ENCODE data around the gene NOC2L.
"Not testable (repeated sequence)": the region's sequence is repeated elsewhere in the genome, so short reads cannot be mapped to it uniquely, and the experiment has no call there.

Gene NOC2L

DNA sequence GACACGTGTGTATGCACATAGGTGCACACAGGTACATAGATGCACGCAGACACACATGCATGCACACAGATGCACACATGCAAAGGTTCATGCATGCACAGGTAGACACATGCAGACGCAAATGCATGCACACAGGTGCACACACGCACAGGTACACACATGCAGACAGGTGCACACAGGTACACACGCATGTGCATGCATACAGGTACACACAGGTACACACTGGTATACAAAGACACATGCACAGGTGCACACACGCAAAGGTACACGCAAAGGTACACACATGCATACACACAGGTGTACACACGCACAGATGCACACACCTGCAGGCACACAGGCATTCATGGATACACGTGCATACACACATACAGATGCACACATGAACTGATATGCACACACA, 8.8 kb downstream of the NOC2L start:
- Histone ChIP-seq H3K36me3 (replicated peaks; ENCODE audit: insufficient read depth, low read length) (peaks cover 7% of the 10 kb centered on the region), H3K4me3 (ENCODE audit: low read length) (no peak overlapping the region)
- TF ChIP-seq EZH2 (optimal IDR thresholded peaks at IDR 0.05; ENCODE audit: low read depth, low read length) (no peak), CTCF (IDR thresholded peaks at IDR 0.05; ENCODE audit: low read length) (no peak), EZH2phosphoT487 (IDR thresholded peaks at IDR 0.05; ENCODE audit: low read length) (no peak)

GRCh38 chr1:947958-948357, 11.1 kb downstream of the NOC2L start:
- H3K9me3 ChIP-seq (replicated peaks; ENCODE audit: insufficient read depth, low read length): no peaks in the 10 kb centered on the region
- no peak overlapping the region for H2AFZ ChIP-seq (ENCODE audit: low read length)
- H3K36me3 ChIP-seq (replicated peaks; ENCODE audit: insufficient read depth, low read length): peaks cover 3% of the 10 kb centered on the region; the same call in 1 of the 2 replicates
- TF ChIP-seq EZH2 (optimal IDR thresholded peaks at IDR 0.05; ENCODE audit: low read depth, low read length) (no peak), EZH2phosphoT487 (IDR thresholded peaks at IDR 0.05; ENCODE audit: low read length) (no peak), CTCF (IDR thresholded peaks at IDR 0.05; ENCODE audit: low read length) (no peak)
- H4K20me1 ChIP-seq (ENCODE audit: insufficient read depth, low read length): no peaks in the 10 kb centered on the region
- no peaks in the 10 kb centered on the region for H3K9me2 ChIP-seq (replicated peaks; ENCODE audit: insufficient read depth, low read length)
- H3F3A ChIP-seq (ENCODE audit: insufficient read depth, low read length): peaks cover 16% of the 10 kb centered on the region
- DNase-seq: no peak
- peaks cover 4% of the 10 kb centered on the region for H3K27me3 ChIP-seq (replicated peaks; ENCODE audit: insufficient read depth, low read length)
- no peak overlapping the region for H3K27ac ChIP-seq (ENCODE audit: low read length)
- H3K4me2 ChIP-seq (ENCODE audit: low read depth, low read length): no peak overlapping the region
- no peak overlapping the region for H3K4me3 ChIP-seq (ENCODE audit: low read length)
- no peaks in the 10 kb centered on the region for H3K79me2 ChIP-seq (ENCODE audit: low read length)
- H3K9ac ChIP-seq (ENCODE audit: low read length): no peak overlapping the region
- H3K4me1 ChIP-seq (ENCODE audit: low read length): peaks cover 23% of the 10 kb centered on the region

More for the DNA sequence above, 8.8 kb downstream of the NOC2L start:
- Histone ChIP-seq H3K9me3 (replicated peaks; ENCODE audit: insufficient read depth, low read length) (no peaks in the 10 kb centered on the region), H3K9ac (ENCODE audit: low read length) (no peak overlapping the region), H4K20me1 (ENCODE audit: insufficient read depth, low read length) (no peaks in the 10 kb centered on the region), H3K79me2 (ENCODE audit: low read length) (peaks cover 6% of the 10 kb centered on the region), H2AFZ (ENCODE audit: low read length) (no peak overlapping the region), H3K27me3 (replicated peaks; ENCODE audit: insufficient read depth, low read length) (no peaks in the 10 kb centered on the region), H3F3A (ENCODE audit: insufficient read depth, low read length) (no peaks in the 10 kb centered on the region), H3K4me2 (ENCODE audit: low read depth, low read length) (no peak overlapping the region), H3K9me2 (replicated peaks; ENCODE audit: insufficient read depth, low read length) (no peaks in the 10 kb centered on the region), H3K27ac (ENCODE audit: low read length) (no peak overlapping the region), H3K4me1 (ENCODE audit: low read length) (peaks cover 6% of the 10 kb centered on the region)
- no peak for DNase-seq

DNA sequence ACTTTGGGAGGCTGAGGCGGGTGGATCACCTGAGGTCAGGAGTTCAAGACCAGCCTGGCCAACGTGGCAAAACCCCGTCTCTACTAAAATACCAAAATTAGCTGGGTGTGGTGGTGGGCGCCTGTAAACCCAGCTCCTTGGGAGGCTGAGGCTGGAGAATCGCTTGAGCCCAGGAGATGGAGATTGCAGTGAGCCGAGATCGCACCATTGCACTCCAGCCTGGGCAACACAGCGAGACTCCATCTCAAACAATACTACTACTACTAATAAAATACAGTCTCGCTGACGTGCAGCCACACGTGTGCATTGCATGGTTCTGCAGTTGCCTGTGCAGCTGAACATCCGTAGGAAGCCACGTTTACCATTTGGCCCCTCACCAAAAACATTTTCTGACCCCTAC, 12.2 kb downstream of the NOC2L start:
- H3F3A ChIP-seq (ENCODE audit: insufficient read depth, low read length): peaks cover 16% of the 10 kb centered on the region
- H3K9me3 ChIP-seq (replicated peaks; ENCODE audit: insufficient read depth, low read length); DNase-seq; H3K36me3 ChIP-seq (replicated peaks; ENCODE audit: insufficient read depth, low read length); H3K4me2 ChIP-seq (ENCODE audit: low read depth, low read length); H3K27ac ChIP-seq (ENCODE audit: low read length); H3K79me2 ChIP-seq (ENCODE audit: low read length); H4K20me1 ChIP-seq (ENCODE audit: insufficient read depth, low read length); H3K9ac ChIP-seq (ENCODE audit: low read length); H2AFZ ChIP-seq (ENCODE audit: low read length); H3K4me3 ChIP-seq (ENCODE audit: low read length); H3K9me2 ChIP-seq (replicated peaks; ENCODE audit: insufficient read depth, low read length): not testable (repeated sequence)
- H3K4me1 ChIP-seq (ENCODE audit: low read length): peaks cover 23% of the 10 kb centered on the region
- H3K27me3 ChIP-seq (replicated peaks; ENCODE audit: insufficient read depth, low read length): peaks cover 16% of the 10 kb centered on the region

- Histone ChIP-seq H4K20me1 (ENCODE audit: insufficient read depth, low read length) (peaks cover 4% of the 10 kb centered on the region; the same call in 1 of the 2 replicates), H3K4me2 (ENCODE audit: low read depth, low read length) (peak overlapping the region; percentile 89; the same call in 1 of the 2 replicates), H3K9me2 (replicated peaks; ENCODE audit: insufficient read depth, low read length) (no peaks in the 10 kb centered on the region), H3K4me3 (ENCODE audit: low read length) (no peak overlapping the region), H3K79me2 (ENCODE audit: low read length) (no peaks in the 10 kb centered on the region), H3K9me3 (replicated peaks; ENCODE audit: insufficient read depth, low read length) (no peaks in the 10 kb centered on the region), H3K36me3 (replicated peaks; ENCODE audit: insufficient read depth, low read length) (peaks cover 3% of the 10 kb centered on the region; the same call in 1 of the 2 replicates), H3F3A (ENCODE audit: insufficient read depth, low read length) (peaks cover 16% of the 10 kb centered on the region), H3K4me1 (ENCODE audit: low read length) (peaks cover 28% of the 10 kb centered on the region), H3K9ac (ENCODE audit: low read length) (no peak overlapping the region), H2AFZ (ENCODE audit: low read length) (no peak overlapping the region), H3K27me3 (replicated peaks; ENCODE audit: insufficient read depth, low read length) (peaks cover 25% of the 10 kb centered on the region), H3K27ac (ENCODE audit: low read length) (no peak overlapping the region)
- TF ChIP-seq EZH2phosphoT487 (IDR thresholded peaks at IDR 0.05; ENCODE audit: low read length) (no peak), CTCF (IDR thresholded peaks at IDR 0.05; ENCODE audit: low read length) (no peak), EZH2 (optimal IDR thresholded peaks at IDR 0.05; ENCODE audit: low read depth, low read length) (no peak)
- DNase-seq: no peak
Measured at GRCh38 chr1:945688-946556, 13.1 kb downstream of the NOC2L start.
